SH-SY5Y (cell line): Measurements from ENCODE around the gene SLCO6A1.

Source experiments
- GATA2 ChIP-seq: IDR thresholded peaks from 2 replicates; pipeline ENCODE4 v1.6.1; 2011; ENCODE audit warnings: mild to moderate bottlenecking, low read depth, low read length
- GATA3 ChIP-seq: IDR thresholded peaks from 2 replicates; pipeline ENCODE4 v1.6.1; 2011; ENCODE audit warnings: low read depth, mild to moderate bottlenecking, low read length, moderate library complexity

SLCO6A1 gene

GRCh38 chr5:102523541-102524175 is 24.9 kb upstream of the SLCO6A1 start:
- TF ChIP-seq GATA3 (no peak), GATA2 (no peak)

- TF ChIP-seq GATA3 (no peak), GATA2 (no peak)
Measured at GRCh38 chr5:102511666-102512065, 12.9 kb upstream of the SLCO6A1 start.

GRCh38 chr5:102483736-102484135 is 15.1 kb downstream of the SLCO6A1 start:
- TF ChIP-seq GATA2 (no peak), GATA3 (no peak)

- TF ChIP-seq GATA2 (no peak), GATA3 (no peak)
Measured at GRCh38 chr5:102481054-102481715, 17.6 kb downstream of the SLCO6A1 start.

- TF ChIP-seq GATA3 (no peak), GATA2 (no peak)
Measured at GRCh38 chr5:102453716-102454115, 45.1 kb downstream of the SLCO6A1 start.

- TF ChIP-seq GATA3: no peak
Measured at GRCh38 chr5:102451082-102451481, 47.7 kb downstream of the SLCO6A1 start.

GRCh38 chr5:102450313-102450990 is 48.3 kb downstream of the SLCO6A1 start:
- no peak for TF ChIP-seq GATA3
- no peak for TF ChIP-seq GATA2

- TF ChIP-seq GATA2: no peak
- TF ChIP-seq GATA3: no peak
Measured at GRCh38 chr5:102433473-102433872, 65.3 kb downstream of the SLCO6A1 start.

- TF ChIP-seq GATA3 (no peak), GATA2 (no peak)
Measured at GRCh38 chr5:102421647-102422046, 77.2 kb downstream of the SLCO6A1 start.

- TF ChIP-seq GATA2 (no peak), GATA3 (no peak)
Measured at GRCh38 chr5:102418531-102418930, 80.3 kb downstream of the SLCO6A1 start.

- TF ChIP-seq GATA2: no peak
- no peak for TF ChIP-seq GATA3
Measured at GRCh38 chr5:102414448-102414847, 84.4 kb downstream of the SLCO6A1 start.

- TF ChIP-seq GATA2 (no peak), GATA3 (no peak)
Measured at GRCh38 chr5:102388235-102388634, 110.6 kb downstream of the SLCO6A1 start.

- no peak for TF ChIP-seq GATA3
- TF ChIP-seq GATA2: no peak
Measured at GRCh38 chr5:102385365-102385764, 113.4 kb downstream of the SLCO6A1 start.

GRCh38 chr5:102380174-102380573 is 118.6 kb downstream of the SLCO6A1 start:
- TF ChIP-seq GATA2 (no peak), GATA3 (no peak)

- TF ChIP-seq GATA3: no peak
- no peak for TF ChIP-seq GATA2
Measured at GRCh38 chr5:102375876-102376275, 122.9 kb downstream of the SLCO6A1 start.
